Measurements from ENCODE around the gene PTPRB. TPM values are rescaled to one million over a fixed set of nuclear protein-coding genes. Genes with fewer than 3 reads are reported as not detected.
"Not testable (repeated sequence)": the region's sequence is repeated elsewhere in the genome, so short reads cannot be mapped to it uniquely, and the experiment has no call there.

Gene PTPRB
- total and polyA plus RNA-seq, 7 experiments from 2014 or later: 0.16 to 0.24 TPM; not detected in 5

- no peaks in the 10 kb centered on the region for H3K27me3 ChIP-seq (ENCODE audit: control insufficient read depth in 2 of 2, insufficient read depth in 2 of 2, low read length in 2 of 2)
- H3K4me1 ChIP-seq (ENCODE audit: control insufficient read depth in 2 of 2, insufficient read depth in 2 of 2, low read length in 2 of 2): no peaks in the 10 kb centered on the region
- H3K27ac ChIP-seq (ENCODE audit: low read depth, low read length): no peak overlapping the region
- ChIA-PET POLR2A (no interaction called here), CTCF (no interaction called here)
- ATAC-seq: no peak
- Mint-ChIP-seq H3K27ac (no peak overlapping the region), H3K4me1 (no peaks in the 10 kb centered on the region), H3K27me3 (peaks cover 0 to 14% (median 6%) of the 10 kb centered on the region in 5 donors), H3K4me3 (no peak overlapping the region), H3K9me3 (peaks cover 0 to 4% (median 0%) of the 10 kb centered on the region in 11 donors), H3K36me3 (no peaks in the 10 kb centered on the region)
- H3K4me3 ChIP-seq (ENCODE audit: low read length): no peak overlapping the region
- intact Hi-C loops (cut with micrococcal nuclease): no loop called here
- DNase-seq: no peak
- no peaks in the 10 kb centered on the region for H3K36me3 ChIP-seq (ENCODE audit: control insufficient read depth in 2 of 3, insufficient read depth in 3 of 3, low read length in 3 of 3)
- no peaks in the 10 kb centered on the region for H3K9me3 ChIP-seq (ENCODE audit: control insufficient read depth in 2 of 3, low read length in 3 of 3)
These were observed 116.4 kb downstream of the PTPRB start for GRCh38 chr12:70520847-70521246.

GRCh38 chr12:70513426-70513825 lies 123.8 kb downstream of the PTPRB start:
- H3K4me3 Mint-ChIP-seq: no peak overlapping the region
- no peak overlapping the region for H3K27ac Mint-ChIP-seq
- ChIA-PET CTCF (no interaction called here), POLR2A (no interaction called here)
- Histone ChIP-seq H3K4me1 (ENCODE audit: control insufficient read depth in 2 of 2, insufficient read depth in 2 of 2, low read length in 2 of 2) (no peaks in the 10 kb centered on the region), H3K9me3 (ENCODE audit: control insufficient read depth in 2 of 3, low read length in 3 of 3) (no peaks in the 10 kb centered on the region), H3K4me3 (ENCODE audit: low read length) (no peak overlapping the region), H3K27me3 (ENCODE audit: control insufficient read depth in 2 of 2, insufficient read depth in 2 of 2, low read length in 2 of 2) (no peaks in the 10 kb centered on the region), H3K36me3 (ENCODE audit: control insufficient read depth in 2 of 3, insufficient read depth in 3 of 3, low read length in 3 of 3) (no peaks in the 10 kb centered on the region), H3K27ac (ENCODE audit: low read depth, low read length) (no peak overlapping the region)
- no peaks in the 10 kb centered on the region for H3K4me1 Mint-ChIP-seq
- H3K36me3 Mint-ChIP-seq: no peaks in the 10 kb centered on the region
- DNase-seq (no peak), ATAC-seq (no peak)
- peaks cover 0 to 1% (median 0%) of the 10 kb centered on the region in 11 donors for H3K9me3 Mint-ChIP-seq
- peaks cover 0 to 9% (median 0%) of the 10 kb centered on the region in 5 donors for H3K27me3 Mint-ChIP-seq
- intact Hi-C loops (cut with micrococcal nuclease): no loop called here

GRCh38 chr12:70508178-70508577 lies 129.1 kb downstream of the PTPRB start:
- H3K36me3 Mint-ChIP-seq: peaks cover 0 to 5% (median 0%) of the 10 kb centered on the region in 5 donors
- H3K9me3 ChIP-seq (ENCODE audit: control insufficient read depth in 2 of 3, low read length in 3 of 3): no peaks in the 10 kb centered on the region
- peaks cover 0 to 14% (median 8%) of the 10 kb centered on the region in 5 donors for H3K27me3 Mint-ChIP-seq
- no peaks in the 10 kb centered on the region for H3K27me3 ChIP-seq (ENCODE audit: control insufficient read depth in 2 of 2, insufficient read depth in 2 of 2, low read length in 2 of 2)
- no peak overlapping the region for H3K4me3 ChIP-seq (ENCODE audit: low read length)
- ChIA-PET CTCF (no interaction called here), POLR2A (interaction anchor here (1.2 kb wide), 1 partner anchor 15 kb away, joined by 3 read pairs; no protein-coding TSS in a partner anchor)
- no peaks in the 10 kb centered on the region for H3K36me3 ChIP-seq (ENCODE audit: control insufficient read depth in 2 of 3, insufficient read depth in 3 of 3, low read length in 3 of 3)
- H3K4me3 Mint-ChIP-seq: no peak overlapping the region
- intact Hi-C loops (cut with micrococcal nuclease): loop anchor here in 1 of 2 donors (5.0 kb wide), 1 partner anchor 416 kb away; no protein-coding TSS in a partner anchor
- no peak overlapping the region for H3K27ac ChIP-seq (ENCODE audit: low read depth, low read length)
- no peak for DNase-seq
- H3K9me3 Mint-ChIP-seq: peaks cover 0 to 5% (median 1%) of the 10 kb centered on the region in 11 donors
- no peak for ATAC-seq
- H3K27ac Mint-ChIP-seq: no peak overlapping the region
- H3K4me1 Mint-ChIP-seq: no peaks in the 10 kb centered on the region
- no peaks in the 10 kb centered on the region for H3K4me1 ChIP-seq (ENCODE audit: control insufficient read depth in 2 of 2, insufficient read depth in 2 of 2, low read length in 2 of 2)

GRCh38 chr12:70507442-70507841 lies 129.8 kb downstream of the PTPRB start:
- no peaks in the 10 kb centered on the region for H3K36me3 ChIP-seq (ENCODE audit: control insufficient read depth in 2 of 3, insufficient read depth in 3 of 3, low read length in 3 of 3)
- peaks cover 0 to 5% (median 0%) of the 10 kb centered on the region in 5 donors for H3K36me3 Mint-ChIP-seq
- no peak overlapping the region for H3K27ac ChIP-seq (ENCODE audit: low read depth, low read length)
- no peaks in the 10 kb centered on the region for H3K4me1 ChIP-seq (ENCODE audit: control insufficient read depth in 2 of 2, insufficient read depth in 2 of 2, low read length in 2 of 2)
- intact Hi-C loops (cut with micrococcal nuclease): loop anchor here in 1 of 2 donors (5.0 kb wide), 1 partner anchor 415 kb away; no protein-coding TSS in a partner anchor
- DNase-seq (no peak), ATAC-seq (no peak)
- POLR2A ChIA-PET: no interaction called here
- H3K27me3 Mint-ChIP-seq: peaks cover 0 to 17% (median 11%) of the 10 kb centered on the region in 5 donors
- no peak overlapping the region for H3K4me3 ChIP-seq (ENCODE audit: low read length)
- no peaks in the 10 kb centered on the region for H3K9me3 ChIP-seq (ENCODE audit: control insufficient read depth in 2 of 3, low read length in 3 of 3)
- H3K9me3 Mint-ChIP-seq: peaks cover 0 to 8% (median 2%) of the 10 kb centered on the region in 11 donors
- H3K4me1 Mint-ChIP-seq: no peaks in the 10 kb centered on the region
- CTCF ChIA-PET: no interaction called here
- H3K27me3 ChIP-seq (ENCODE audit: control insufficient read depth in 2 of 2, insufficient read depth in 2 of 2, low read length in 2 of 2): no peaks in the 10 kb centered on the region
- no peak overlapping the region for H3K27ac Mint-ChIP-seq
- H3K4me3 Mint-ChIP-seq: no peak overlapping the region

GRCh38 chr12:70497508-70497907 lies 139.7 kb downstream of the PTPRB start:
- Mint-ChIP-seq H3K4me1 (no peaks in the 10 kb centered on the region), H3K36me3 (peaks cover 0 to 6% (median 0%) of the 10 kb centered on the region in 5 donors), H3K27ac (no peak overlapping the region), H3K9me3 (peaks cover 4 to 20% (median 8%) of the 10 kb centered on the region in 11 donors), H3K4me3 (no peak overlapping the region), H3K27me3 (peaks cover 0 to 24% (median 14%) of the 10 kb centered on the region in 5 donors)
- Histone ChIP-seq H3K27ac (ENCODE audit: low read depth, low read length) (no peak overlapping the region), H3K9me3 (ENCODE audit: control insufficient read depth in 2 of 3, low read length in 3 of 3) (no peaks in the 10 kb centered on the region), H3K4me1 (ENCODE audit: control insufficient read depth in 2 of 2, insufficient read depth in 2 of 2, low read length in 2 of 2) (no peaks in the 10 kb centered on the region), H3K27me3 (ENCODE audit: control insufficient read depth in 2 of 2, insufficient read depth in 2 of 2, low read length in 2 of 2) (no peaks in the 10 kb centered on the region), H3K36me3 (ENCODE audit: control insufficient read depth in 2 of 3, insufficient read depth in 3 of 3, low read length in 3 of 3) (no peaks in the 10 kb centered on the region), H3K4me3 (ENCODE audit: low read length) (no peak overlapping the region)
- ChIA-PET POLR2A (no interaction called here), CTCF (no interaction called here)
- no peak for ATAC-seq
- intact Hi-C loops (cut with micrococcal nuclease): no loop called here
- no peak for DNase-seq

GRCh38 chr12:70492904-70493303 lies 144.3 kb downstream of the PTPRB start:
- POLR2A ChIA-PET, H3K36me3 Mint-ChIP-seq: not testable (repeated sequence)

GRCh38 chr12:70490928-70491327 lies 146.3 kb downstream of the PTPRB start:
- CTCF ChIA-PET; DNase-seq; POLR2A ChIA-PET; H3K9me3 ChIP-seq (ENCODE audit: control insufficient read depth in 2 of 3, low read length in 3 of 3); H3K27ac ChIP-seq (ENCODE audit: low read depth, low read length); H3K36me3 Mint-ChIP-seq; H3K4me1 ChIP-seq (ENCODE audit: control insufficient read depth in 2 of 2, insufficient read depth in 2 of 2, low read length in 2 of 2); H3K4me3 ChIP-seq (ENCODE audit: low read length); H3K36me3 ChIP-seq (ENCODE audit: control insufficient read depth in 2 of 3, insufficient read depth in 3 of 3, low read length in 3 of 3); ATAC-seq; H3K27ac Mint-ChIP-seq; H3K27me3 ChIP-seq (ENCODE audit: control insufficient read depth in 2 of 2, insufficient read depth in 2 of 2, low read length in 2 of 2); intact Hi-C loops (cut with micrococcal nuclease); H3K4me3 Mint-ChIP-seq; H3K4me1 Mint-ChIP-seq: not testable (repeated sequence)
- Mint-ChIP-seq H3K9me3 (peaks cover 2 to 18% (median 4%) of the 10 kb centered on the region in 11 donors), H3K27me3 (peaks cover 0 to 38% (median 21%) of the 10 kb centered on the region in 5 donors)

More at GRCh38 chr12:70492904-70493303, 144.3 kb downstream of the PTPRB start:
- H3K4me3 Mint-ChIP-seq; H3K27ac ChIP-seq (ENCODE audit: low read depth, low read length); DNase-seq; H3K4me1 Mint-ChIP-seq; H3K4me3 ChIP-seq (ENCODE audit: low read length); H3K36me3 ChIP-seq (ENCODE audit: control insufficient read depth in 2 of 3, insufficient read depth in 3 of 3, low read length in 3 of 3); intact Hi-C loops (cut with micrococcal nuclease); H3K4me1 ChIP-seq (ENCODE audit: control insufficient read depth in 2 of 2, insufficient read depth in 2 of 2, low read length in 2 of 2); CTCF ChIA-PET; H3K9me3 ChIP-seq (ENCODE audit: control insufficient read depth in 2 of 3, low read length in 3 of 3); H3K27me3 ChIP-seq (ENCODE audit: control insufficient read depth in 2 of 2, insufficient read depth in 2 of 2, low read length in 2 of 2); H3K27ac Mint-ChIP-seq; ATAC-seq: not testable (repeated sequence)
- H3K27me3 Mint-ChIP-seq: peaks cover 0 to 32% (median 17%) of the 10 kb centered on the region in 5 donors
- H3K9me3 Mint-ChIP-seq: peaks cover 2 to 18% (median 5%) of the 10 kb centered on the region in 11 donors
